SK-MEL-5 (cell line): ENCODE data around the gene RASAL1. TPM values are rescaled to one million over a fixed set of nuclear protein-coding genes. Genes with fewer than 3 reads are reported as not detected.
A peak's percentile ranks its signal among the peaks of the same experiment; 100 is the strongest.

Source experiments
- DNase-seq: peaks from one replicate; pipeline ENCODE4 v3.0.0-alpha.2; 2016; ENCODE audit warnings: low read depth, low spot score
- in situ Hi-C: cut with HindIII; loops from 2 replicates; pipeline ENCODE4 v1.10.0; 2016; ENCODE audit warnings: low sequenced_read_pairs, high pct_unique_total_duplicates, low pct_unique_long_range_greater_than_20kb
- polyA plus RNA-seq, 2 experiments: library from polyadenylated mRNA; depleted of rRNA; stranded (reverse); fragments of >200 nt; gene quantifications; 2 replicates each; pipeline ENCODE4 v1.2.3, GENCODE V29; 2015
- total RNA-seq: library from RNA; depleted of rRNA; stranded (reverse); fragments of >200 nt; shearing (Covaris generic); gene quantifications from 2 replicates; pipeline ENCODE4 v1.2.3, GENCODE V29; 2014; rRNA removed

The RASAL1 gene
- total RNA-seq: 0.74 and 0.85 TPM in 2 replicates
- polyA plus RNA-seq (2015; cell fraction: cytosol; rRNA removed): 1.3 and 2.2 TPM in 2 replicates
- polyA plus RNA-seq (2015; cell fraction: nucleus; rRNA removed): 9.1 and 9.8 TPM in 2 replicates

- DNase-seq: peak; percentile 58
- in situ Hi-C loops: no loop called here
These were observed at the start of gene RASAL1 for GRCh38 chr12:113135178-113136127. Gene RASAL1, minus strand, starts transcription at chr12:113135761. Its CDS starts 299 bp downstream, at chr12:113135462.

- peak; percentile 89 for DNase-seq
- in situ Hi-C loops: no loop called here
These were observed 49.3 kb upstream of the RASAL1 start for GRCh38 chr12:113184900-113185179.

- DNase-seq: no peak
- in situ Hi-C loops: no loop called here
These were observed 48.7 kb upstream of the RASAL1 start for GRCh38 chr12:113184098-113184899.

GRCh38 chr12:113183030-113183589 lies 47.5 kb upstream of the RASAL1 start:
- in situ Hi-C loops: no loop called here
- DNase-seq: no peak

GRCh38 chr12:113181975-113182374 lies 46.4 kb upstream of the RASAL1 start:
- no peak for DNase-seq
- in situ Hi-C loops: no loop called here

GRCh38 chr12:113180333-113180732 lies 44.8 kb upstream of the RASAL1 start:
- in situ Hi-C loops: no loop called here
- DNase-seq: no peak

- DNase-seq: no peak
- in situ Hi-C loops: no loop called here
These were observed 43.5 kb upstream of the RASAL1 start for GRCh38 chr12:113179023-113179422.

- in situ Hi-C loops: no loop called here
- peak; percentile 73 for DNase-seq
These were observed 39.2 kb upstream of the RASAL1 start for GRCh38 chr12:113174461-113175384.

GRCh38 chr12:113173081-113173698 lies 37.6 kb upstream of the RASAL1 start:
- in situ Hi-C loops: no loop called here
- DNase-seq: no peak

- no peak for DNase-seq
- in situ Hi-C loops: no loop called here
These were observed 36.6 kb upstream of the RASAL1 start for GRCh38 chr12:113172185-113172584.

GRCh38 chr12:113171543-113171942 lies 36.0 kb upstream of the RASAL1 start:
- no peak for DNase-seq
- in situ Hi-C loops: no loop called here

- DNase-seq: no peak
- in situ Hi-C loops: no loop called here
These were observed 35.4 kb upstream of the RASAL1 start for GRCh38 chr12:113170926-113171325.

- in situ Hi-C loops: no loop called here
- DNase-seq: no peak
These were observed 34.9 kb upstream of the RASAL1 start for GRCh38 chr12:113170457-113170856.

- in situ Hi-C loops: no loop called here
- DNase-seq: no peak
These were observed 34.1 kb upstream of the RASAL1 start for GRCh38 chr12:113169697-113170096.

- in situ Hi-C loops: no loop called here
- DNase-seq: no peak
These were observed 32.3 kb upstream of the RASAL1 start for GRCh38 chr12:113167868-113168267.

GRCh38 chr12:113165521-113166450 lies 30.2 kb upstream of the RASAL1 start:
- no peak for DNase-seq
- in situ Hi-C loops: no loop called here
